HG03439 (cell line): ENCODE results near the gene TBX2.
"Not testable (repeated sequence)": the region's sequence is repeated elsewhere in the genome, so short reads cannot be mapped to it uniquely, and the experiment has no call there.

ENCODE experiments used
- ATAC-seq: cut with Tn5 transposase; IDR thresholded peaks from one replicate; pipeline ENCODE4 v1.9.1; 2021; ENCODE audit warnings: mild to moderate bottlenecking, moderate library complexity; ENCODE audit not compliant: unreplicated experiment

Gene TBX2

GRCh38 chr17:61399131-61400065 is at the start of gene TBX2:
TSS of gene TBX2 (plus strand) at chr17:61399843. CDS start at chr17:61400177, 334 bp downstream.
- no peak for ATAC-seq

GRCh38 chr17:61351745-61352407 is 47.8 kb upstream of the TBX2 start:
- no peak for ATAC-seq

GRCh38 chr17:61352408-61352770 is 47.3 kb upstream of the TBX2 start:
- ATAC-seq, result no peak

GRCh38 chr17:61352781-61353491 is 46.7 kb upstream of the TBX2 start:
- ATAC-seq, result no peak

- no peak for ATAC-seq
Measured at GRCh38 chr17:61353615-61354014, 46.0 kb upstream of the TBX2 start.

GRCh38 chr17:61354895-61355874 is 44.5 kb upstream of the TBX2 start:
- ATAC-seq, result no peak

- ATAC-seq, result not testable (repeated sequence)
Measured at GRCh38 chr17:61357061-61357460, 42.6 kb upstream of the TBX2 start.

- not testable (repeated sequence) for ATAC-seq
Measured at GRCh38 chr17:61359513-61359912, 40.1 kb upstream of the TBX2 start.

- ATAC-seq, result no peak
Measured at GRCh38 chr17:61360318-61360943, 39.2 kb upstream of the TBX2 start.

GRCh38 chr17:61361084-61361483 is 38.6 kb upstream of the TBX2 start:
- no peak for ATAC-seq

- ATAC-seq, result no peak
Measured at GRCh38 chr17:61362396-61362795, 37.2 kb upstream of the TBX2 start.

- no peak for ATAC-seq
Measured at GRCh38 chr17:61362852-61363600, 36.6 kb upstream of the TBX2 start.

- no peak for ATAC-seq
Measured at GRCh38 chr17:61363601-61364462, 35.8 kb upstream of the TBX2 start.

GRCh38 chr17:61364463-61364846 is 35.2 kb upstream of the TBX2 start:
- no peak for ATAC-seq

- no peak for ATAC-seq
Measured at GRCh38 chr17:61366076-61366714, 33.4 kb upstream of the TBX2 start.

- ATAC-seq, result no peak
Measured at GRCh38 chr17:61366715-61367413, 32.8 kb upstream of the TBX2 start.
